ENCODE data around the gene DPEP2. TPM values are rescaled to one million over a fixed set of nuclear protein-coding genes. Genes with fewer than 3 reads are reported as not detected.

The DPEP2 gene
- total and polyA plus RNA-seq, 10 of the 15 experiments (the other 5 are each of a cell fraction or from before 2014, with no cell fraction given) = 0.04 to 4.0 (median 2.1) TPM

- 86% methylated on average over 2 of the region's 2 CpGs for WGBS (ENCODE audit: insufficient coverage, insufficient replicate concordance, low lambda C conversion rate, missing lambda C conversion rate)
- no peak overlapping the region for H3K4me3 ChIP-seq
- H3K27ac ChIP-seq (ENCODE audit: control insufficient read depth, insufficient read depth) = no peak overlapping the region
- ChIA-PET CTCF (interaction anchor here (0.9 to 1.1 kb wide), 2 partner anchors 19 to 149 kb away, joined by 3 to 4 read pairs; partner anchors contain the start of gene LCAT), POLR2A (interaction anchor here (1.0 kb wide), 1 partner anchor 22 kb away, joined by 3 read pairs; no protein-coding TSS in a partner anchor), SMC1A (ENCODE audit: uncharacterized antibody, unreplicated experiment) (no interaction called here), RAD21 (ENCODE audit: unreplicated experiment) (no interaction called here)
- TF ChIP-seq ZNF622 (IDR thresholded peaks at IDR 0.05) (no peak), CBX3 (IDR thresholded peaks at IDR 0.05; ENCODE audit: borderline replicate concordance, low read depth) (no peak), NFYA (IDR thresholded peaks at IDR 0.05; ENCODE audit: borderline replicate concordance, low read depth, low read length) (no peak), IRF5 (IDR thresholded peaks at IDR 0.05; ENCODE audit: borderline replicate concordance) (no peak), RB1 (IDR thresholded peaks at IDR 0.05; ENCODE audit: borderline replicate concordance) (no peak), E2F4 (IDR thresholded peaks at IDR 0.05; ENCODE audit: low read depth, low read length) (no peak), ATF2 (IDR thresholded peaks at IDR 0.05; ENCODE audit: low read length) (no peak), ZNF24 (IDR thresholded peaks at IDR 0.05) (no peak), EED (IDR thresholded peaks at IDR 0.05; ENCODE audit: low read depth) (no peak), NFIC (IDR thresholded peaks at IDR 0.05; ENCODE audit: low read depth, low read length) (no peak), MTA3 (IDR thresholded peaks at IDR 0.05; ENCODE audit: borderline replicate concordance, low read length) (no peak), YBX1 (IDR thresholded peaks at IDR 0.05) (no peak), TARDBP (IDR thresholded peaks at IDR 0.05; ENCODE audit: borderline replicate concordance) (no peak), CEBPB (IDR thresholded peaks at IDR 0.05; ENCODE audit: borderline replicate concordance in 1 of 2, low read depth in 2 of 2, low read length in 2 of 2) (no peak), IRF4 (IDR thresholded peaks at IDR 0.05; ENCODE audit: low read depth, low read length) (no peak), YY1 (IDR thresholded peaks at IDR 0.05; ENCODE audit: low read depth, low read length) (no peak)
- no peaks in the 10 kb centered on the region for H3K27me3 ChIP-seq (replicated peaks in 1 of 2; ENCODE audit: control insufficient read depth in 2 of 2, insufficient read depth in 2 of 2, low read length in 1 of 2)
- H2AFZ ChIP-seq (ENCODE audit: control insufficient read depth, low read depth, low read length) = no peak overlapping the region
- no peak overlapping the region for H3K4me2 ChIP-seq (ENCODE audit: control insufficient read depth, insufficient read depth)
- H3K4me1 ChIP-seq (ENCODE audit: control insufficient read depth, insufficient read depth, low read length) = peaks cover 18% of the 10 kb centered on the region
- no peak for DNase-seq (ENCODE audit: low read depth, low spot score)
- no peak overlapping the region for H3K9ac ChIP-seq (ENCODE audit: control insufficient read depth, insufficient read depth, low read length)
- H3K9me3 ChIP-seq (replicated peaks; ENCODE audit: control insufficient read depth, insufficient read depth, low read length) = no peaks in the 10 kb centered on the region
- no peak for ATAC-seq
- in situ Hi-C loops (cut with MboI) = no loop called here
- peaks cover 20% of the 10 kb centered on the region for H3K79me2 ChIP-seq (ENCODE audit: control insufficient read depth, insufficient read depth, low read length)
- FAIRE-seq = no peak
- H3K36me3 ChIP-seq (ENCODE audit: control insufficient read depth in 2 of 2, insufficient read depth in 2 of 2, low read length in 1 of 2) = peaks cover 4 to 6% of the 10 kb centered on the region in 2 experiments; a peak in 3 of 4 replicates
- no TSS peak for BruUV-seq (replicated peaks)
- intact Hi-C loops (cut with micrococcal nuclease; ENCODE audit: unreplicated experiment) = no loop called here
- no peaks in the 10 kb centered on the region for H4K20me1 ChIP-seq (ENCODE audit: control insufficient read depth, insufficient read depth)
Measured at GRCh38 chr16:67963292-67963661, 36.0 kb downstream of the DPEP2 start.

All from GM12878 (cell line).